ENCODE results near the gene SWSAP1.

Gene SWSAP1

GRCh38 chr19:11410682-11411081 lies 36.2 kb downstream of the SWSAP1 start:
- TF ChIP-seq CTCF (IDR thresholded peaks at IDR 0.05; ENCODE audit: low read depth, low read length), result no peak
- Histone ChIP-seq H3K9me3 (ENCODE audit: severe bottlenecking) (no peaks in the 10 kb centered on the region), H3K27ac (no peak overlapping the region), H3K4me3 (ENCODE audit: low read depth, low read length) (no peak overlapping the region), H3K36me3 (no peaks in the 10 kb centered on the region), H3K27me3 (ENCODE audit: insufficient read depth, low read depth, severe bottlenecking) (peaks cover 41% of the 10 kb centered on the region)
- DNase-seq, result no peak

GRCh38 chr19:11414544-11414943 lies 40.1 kb downstream of the SWSAP1 start:
- H3K4me3 ChIP-seq (ENCODE audit: low read depth, low read length), result no peak overlapping the region
- H3K9me3 ChIP-seq (ENCODE audit: severe bottlenecking), result no peaks in the 10 kb centered on the region
- no peaks in the 10 kb centered on the region for H3K36me3 ChIP-seq
- H3K27me3 ChIP-seq (ENCODE audit: insufficient read depth, low read depth, severe bottlenecking), result peaks cover 66% of the 10 kb centered on the region
- no peak overlapping the region for H3K27ac ChIP-seq
- no peak for TF ChIP-seq CTCF (IDR thresholded peaks at IDR 0.05; ENCODE audit: low read depth, low read length)
- peak; percentile 85 for DNase-seq

- Histone ChIP-seq H3K27me3 (ENCODE audit: insufficient read depth, low read depth, severe bottlenecking) (peaks cover 70% of the 10 kb centered on the region), H3K4me3 (ENCODE audit: low read depth, low read length) (no peak overlapping the region), H3K27ac (no peak overlapping the region), H3K36me3 (no peaks in the 10 kb centered on the region), H3K9me3 (ENCODE audit: severe bottlenecking) (peaks cover under 1% of the 10 kb centered on the region)
- no peak for DNase-seq
- TF ChIP-seq CTCF (IDR thresholded peaks at IDR 0.05; ENCODE audit: low read depth, low read length), result no peak
These were observed 42.0 kb downstream of the SWSAP1 start for GRCh38 chr19:11416346-11417052.

- 0 out of 2 replicates have a peak overlapping the region, but pooled peaks have one; percentile 25 for H3K4me3 ChIP-seq (ENCODE audit: low read depth, low read length)
- DNase-seq, result no peak
- no peak for TF ChIP-seq CTCF (IDR thresholded peaks at IDR 0.05; ENCODE audit: low read depth, low read length)
- peaks cover 75% of the 10 kb centered on the region for H3K27me3 ChIP-seq (ENCODE audit: insufficient read depth, low read depth, severe bottlenecking)
- no peaks in the 10 kb centered on the region for H3K36me3 ChIP-seq
- H3K27ac ChIP-seq, result no peak overlapping the region
- peaks cover 6% of the 10 kb centered on the region for H3K9me3 ChIP-seq (ENCODE audit: severe bottlenecking)
These were observed 43.7 kb downstream of the SWSAP1 start for GRCh38 chr19:11418094-11418548.

- TF ChIP-seq CTCF (IDR thresholded peaks at IDR 0.05; ENCODE audit: low read depth, low read length), result no peak
- Histone ChIP-seq H3K9me3 (ENCODE audit: severe bottlenecking) (peaks cover 6% of the 10 kb centered on the region), H3K36me3 (no peaks in the 10 kb centered on the region), H3K27ac (no peak within 1 kb of the TSS), H3K4me3 (ENCODE audit: low read depth, low read length) (peak within 1 kb of the TSS; percentile 25), H3K27me3 (ENCODE audit: insufficient read depth, low read depth, severe bottlenecking) (peaks cover 81% of the 10 kb centered on the region)
- no peak for DNase-seq
These were observed 44.4 kb downstream of the SWSAP1 start, which contains the start of gene RGL3 for GRCh38 chr19:11418549-11419506. Gene RGL3 (minus strand): TSS chr19:11419314. CDS start chr19:11419278, 36 bp downstream.
